SK-N-MC (cell line): ENCODE measurements around the gene FBXL20.

ENCODE experiments used
- EZH2 ChIP-seq: fragments of 200-600 bp; sonication (generic); IDR thresholded peaks from one replicate; pipeline ENCODE4 v1.6.1; 2017; ENCODE audit warnings: antibody characterized with exemption
- FOXP2 ChIP-seq: optimal IDR thresholded peaks from 2 replicates; pipeline ENCODE3; 2011; ENCODE audit warnings: mild to moderate bottlenecking, moderate library complexity; ENCODE audit not compliant: insufficient read depth; ENCODE audit errors: extremely low read length, control extremely low read depth
- POLR2AphosphoS5 ChIP-seq: IDR thresholded peaks from 2 replicates; pipeline ENCODE4 v1.6.1; 2012; ENCODE audit warnings: mild to moderate bottlenecking, low read depth, low read length, borderline replicate concordance

DNA sequence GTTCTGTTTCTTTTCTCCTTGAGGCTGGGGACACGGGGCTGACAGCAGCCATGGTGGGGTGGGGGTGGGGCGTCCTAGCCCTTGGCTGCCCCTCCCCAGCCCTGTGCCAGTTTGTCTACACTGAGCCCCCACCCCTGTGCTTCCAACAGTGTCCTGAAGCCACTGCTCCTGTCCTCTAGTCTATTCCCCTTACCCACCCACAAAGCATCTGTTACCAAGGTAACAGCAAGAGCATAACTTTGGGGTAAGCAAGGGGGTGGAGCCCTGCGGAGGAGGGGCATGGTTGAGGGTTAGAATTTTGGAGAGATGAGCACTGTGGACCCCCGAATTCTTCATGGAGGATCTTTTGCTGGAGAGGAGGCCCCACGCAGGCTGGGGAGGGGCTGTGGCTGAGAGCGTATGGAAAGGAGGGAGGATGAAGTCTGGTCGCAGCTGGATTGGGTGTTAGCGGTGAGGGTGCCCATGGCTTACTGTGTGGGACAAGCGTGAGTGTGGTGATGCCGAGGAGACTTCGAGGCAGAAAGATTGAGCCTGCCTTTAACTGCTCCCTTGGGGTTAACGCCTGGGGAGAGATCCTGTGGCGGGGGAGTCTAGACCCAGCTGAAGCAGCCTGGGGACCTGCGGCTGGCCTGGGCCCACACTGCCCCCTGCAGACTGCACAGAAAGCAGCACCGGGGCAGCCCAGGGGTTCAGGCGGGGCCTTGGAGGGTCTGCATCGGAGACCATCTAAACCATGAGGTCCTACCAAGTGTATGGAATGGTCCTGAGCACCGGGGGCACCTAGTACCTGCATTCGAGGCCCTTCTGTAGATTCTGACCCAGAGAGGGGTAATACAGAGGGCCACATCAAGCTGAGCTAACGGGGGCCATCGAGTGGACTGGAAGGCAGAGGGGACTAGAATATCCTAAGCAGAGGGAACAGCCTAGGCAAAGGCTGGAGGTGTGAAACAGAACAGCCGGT lies 169.6 kb downstream of the FBXL20 start:
- TF ChIP-seq EZH2: no peak
- TF ChIP-seq POLR2AphosphoS5: no peak
- TF ChIP-seq FOXP2: no peak
